Activated naive CD8-positive, alpha-beta T cell treated with anti-CD3 and anti-CD28 coated beads, Interleukin-2, amount 50 U/mL, for 16 hours (primary cell): ENCODE results near the gene ZBTB22.
A peak's percentile ranks its signal among the peaks of the same experiment; 100 is the strongest.

Experiments
- DNase-seq: peaks from one replicate; pipeline ENCODE4 v3.0.0-alpha.2; 2020; ENCODE audit warnings: low read depth, low spot score

Gene ZBTB22

DNA sequence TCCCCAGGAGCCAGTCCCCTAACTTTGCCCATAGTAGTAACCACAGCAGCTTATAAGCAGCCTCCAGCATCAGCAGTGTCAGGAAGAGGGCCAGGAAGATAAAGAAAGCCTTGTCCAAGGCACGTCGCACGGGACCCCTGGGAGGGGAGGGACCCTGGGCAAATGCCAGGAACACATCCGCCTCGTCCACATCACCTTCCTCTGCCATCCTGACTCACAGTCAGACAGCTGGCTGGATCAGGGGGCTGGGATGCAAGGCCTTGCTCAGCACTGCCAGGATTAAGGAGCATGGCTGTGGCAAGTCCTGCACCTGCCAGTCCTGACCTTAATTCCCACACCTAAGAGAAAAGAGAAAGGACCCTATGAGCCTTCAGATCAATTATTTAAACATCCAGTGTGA lies 11.5 kb upstream of the ZBTB22 start:
- no peak for DNase-seq

DNA sequence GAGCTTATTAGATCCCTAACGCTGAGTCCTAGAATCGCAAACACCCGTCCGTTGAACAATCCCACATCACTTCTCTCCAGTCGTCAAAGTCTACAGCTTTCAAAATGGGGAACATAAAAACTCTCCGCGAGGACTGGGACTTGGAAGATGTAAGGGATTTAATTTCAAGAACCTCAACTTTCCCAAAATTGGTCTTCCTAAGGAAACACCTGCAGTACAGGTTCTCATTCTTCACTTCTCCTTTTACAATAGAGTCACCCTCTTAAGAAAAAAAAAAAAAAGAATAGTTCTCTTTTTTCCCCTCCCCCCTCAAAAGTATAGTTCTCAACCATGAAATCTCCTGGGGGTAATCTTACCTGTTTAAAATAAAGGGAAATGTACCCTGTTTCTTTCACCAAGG lies 6.6 kb upstream of the ZBTB22 start:
- no peak for DNase-seq

DNA sequence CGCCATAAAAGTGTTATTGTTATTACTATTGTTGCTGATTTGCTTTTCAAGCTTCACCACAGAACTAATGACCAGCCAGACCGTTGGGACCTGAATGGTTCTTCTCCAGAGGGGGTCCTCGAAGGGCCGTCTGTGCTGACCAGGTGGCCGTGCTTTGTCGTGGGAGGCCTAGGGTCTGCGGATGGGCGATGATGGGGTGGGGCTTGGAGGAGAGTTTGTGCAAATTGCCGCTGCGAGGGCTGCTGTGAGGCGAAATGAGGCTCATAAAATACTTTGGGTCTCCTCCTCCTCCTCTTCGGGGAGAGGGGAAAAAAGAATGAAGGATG lies 6.0 kb upstream of the ZBTB22 start:
- DNase-seq, result no peak

DNA sequence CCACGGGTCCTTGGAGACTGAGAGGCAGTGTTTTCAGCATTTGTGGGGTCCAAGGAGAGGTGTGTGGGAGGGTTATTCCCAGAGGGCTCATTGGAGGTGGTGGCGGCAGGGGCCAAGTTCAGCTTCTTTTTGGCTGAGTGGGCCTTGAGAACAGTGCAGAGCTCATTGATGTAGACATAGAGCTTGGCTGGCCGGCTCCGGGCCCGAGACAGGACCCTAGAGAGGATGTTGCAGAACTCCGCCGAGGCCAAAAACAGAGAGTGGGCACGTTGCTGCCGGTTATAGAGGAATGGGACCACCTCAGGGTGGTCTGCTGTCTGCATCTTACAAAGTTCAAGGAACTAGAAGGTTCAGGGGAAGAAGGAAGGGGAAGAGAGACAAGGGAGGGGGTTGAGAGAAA lies 3.7 kb upstream of the ZBTB22 start:
- no peak for DNase-seq

DNA sequence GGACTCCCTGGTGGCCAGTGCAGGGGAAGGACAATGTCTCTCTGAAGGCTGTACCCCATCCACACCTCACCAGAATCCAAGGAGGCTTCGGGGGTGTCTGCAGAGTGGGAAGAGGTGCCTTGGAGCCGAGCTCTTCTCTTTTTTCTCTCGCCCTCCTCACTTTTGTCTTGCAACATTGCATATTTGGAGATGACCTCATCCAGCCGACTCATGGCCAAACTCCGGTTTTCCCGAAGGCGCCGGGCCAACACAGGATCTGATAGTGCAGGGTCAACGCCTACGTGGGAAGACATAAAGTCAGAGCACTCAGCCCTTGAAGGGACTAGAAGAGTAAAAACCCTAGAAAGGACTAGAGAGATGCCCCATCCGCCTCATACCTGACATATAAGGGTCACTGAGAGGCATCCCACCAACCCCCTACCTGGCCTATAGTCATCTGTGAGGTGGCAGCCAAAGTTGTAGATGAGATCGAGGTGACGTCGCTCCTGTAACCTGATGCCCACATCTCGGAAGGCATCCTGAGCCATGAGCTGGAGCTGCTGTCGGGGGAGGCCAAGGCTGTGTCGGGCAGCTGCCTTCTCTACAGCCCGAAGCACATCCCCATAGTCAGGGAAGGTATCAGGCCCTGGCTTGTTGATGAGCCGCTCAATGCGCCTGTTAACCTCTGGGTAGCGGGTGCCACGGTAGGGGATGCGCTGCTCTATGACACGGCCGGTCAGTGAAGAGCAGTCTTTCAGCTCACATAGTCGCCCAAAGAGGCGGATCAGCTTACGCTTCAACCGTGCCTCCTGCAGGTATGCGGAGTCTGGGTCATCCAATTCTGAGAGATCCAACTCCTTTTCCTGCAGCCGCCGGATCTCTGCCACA lies 3.0 kb upstream of the ZBTB22 start:
- DNase-seq, result no peak

DNA sequence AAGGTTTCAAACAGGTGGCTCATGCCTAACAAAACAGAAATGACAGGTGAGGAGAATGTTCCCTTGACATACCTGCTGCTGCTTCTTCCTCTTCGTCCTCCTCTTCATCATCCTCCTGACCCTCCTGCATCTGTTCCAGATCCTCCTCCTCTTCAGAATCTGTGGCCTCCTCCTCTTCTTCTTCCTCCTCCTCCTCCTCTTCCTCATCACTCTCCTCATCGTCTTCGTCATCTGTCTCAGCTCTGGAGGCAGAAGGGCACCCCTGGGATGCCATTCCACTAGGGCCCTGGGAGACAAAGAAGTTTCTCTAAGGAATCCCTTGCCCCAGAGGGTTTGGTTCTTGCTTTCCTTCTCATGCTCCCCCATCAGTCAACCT lies 2.4 kb upstream of the ZBTB22 start:
- DNase-seq, result no peak

DNA sequence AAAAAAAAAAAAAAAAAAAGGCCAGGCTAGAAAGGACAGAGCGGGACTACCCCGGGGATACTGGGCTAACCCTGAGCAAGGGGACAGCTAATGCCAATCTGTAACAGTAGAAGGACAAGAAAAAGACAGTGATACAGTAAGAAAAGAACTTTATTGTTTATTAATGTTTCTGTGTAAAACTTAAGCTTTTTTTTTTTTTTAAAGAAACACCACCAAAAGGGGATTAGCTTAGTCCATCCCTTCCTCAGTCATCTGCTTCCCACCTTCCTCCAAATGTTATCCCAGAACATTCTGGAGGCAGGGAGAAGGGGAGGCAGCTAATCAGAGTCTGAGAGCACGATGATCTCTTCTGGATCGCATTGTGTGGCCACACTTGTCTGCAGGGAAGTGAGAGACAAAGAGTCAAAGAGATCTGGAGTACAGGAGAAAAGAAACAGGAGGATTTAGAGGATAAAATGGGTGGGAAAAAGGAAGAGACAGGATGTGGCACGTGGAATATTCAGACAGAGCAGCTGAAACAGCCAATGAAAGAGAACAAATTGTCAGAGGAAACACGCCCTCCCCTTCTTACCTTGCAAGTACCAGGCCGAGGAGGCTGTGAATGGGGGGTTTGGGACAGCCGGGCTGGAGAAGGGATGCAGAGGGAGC lies 1.0 kb upstream of the ZBTB22 start:
- no peak for DNase-seq

DNA sequence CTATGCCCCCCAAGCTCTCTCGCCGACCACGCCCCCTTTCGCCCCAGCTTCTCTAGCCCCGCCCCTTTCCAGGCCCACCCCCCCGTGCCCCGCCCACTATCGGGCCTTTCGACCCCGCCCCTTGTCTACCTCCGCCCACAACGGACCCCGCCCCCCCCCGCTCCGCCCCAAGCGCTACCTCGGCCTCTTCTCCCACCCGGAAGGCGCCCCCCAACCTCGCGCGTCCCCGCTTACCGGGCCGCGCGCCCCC lies 200 bp downstream of the ZBTB22 start:
- DNase-seq, result no peak

DNA sequence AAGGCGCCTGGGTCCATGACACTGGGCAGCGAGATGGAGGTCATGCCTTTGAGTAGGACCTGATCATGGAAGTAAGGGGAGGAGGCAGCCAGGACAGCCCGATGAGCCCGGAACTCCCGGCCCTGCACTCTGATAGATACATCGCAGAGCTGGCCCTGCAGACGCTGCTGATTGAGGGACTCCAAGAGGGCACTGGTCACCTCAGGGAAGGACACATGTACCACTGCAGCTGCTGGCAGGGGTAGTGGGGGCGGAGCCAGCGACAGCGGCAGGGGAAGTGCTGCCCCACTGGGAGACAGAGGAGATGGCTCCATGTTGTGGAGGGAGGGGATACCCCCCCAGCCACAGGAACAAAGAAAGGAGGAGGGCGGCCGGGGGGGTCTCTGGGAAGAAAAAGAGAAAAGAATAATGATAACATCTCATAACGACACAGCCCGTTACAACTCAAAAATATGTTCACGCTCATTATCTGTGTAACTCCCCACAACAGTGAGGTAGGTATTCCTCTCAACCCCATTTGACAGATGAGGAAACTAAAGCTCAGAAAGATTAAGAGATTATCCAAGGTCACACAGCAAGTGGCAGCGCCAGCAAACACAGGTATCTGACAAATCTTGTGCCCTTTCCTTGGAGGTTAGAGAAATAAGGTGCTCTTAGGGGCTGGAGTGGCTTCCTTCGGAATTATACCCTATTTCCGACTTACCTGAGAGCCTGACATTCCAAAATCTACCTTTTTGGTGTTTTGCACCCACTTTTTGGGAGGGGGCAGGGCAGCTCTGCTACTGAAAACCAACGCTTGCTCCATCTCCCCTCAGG lies 733 bp downstream of the ZBTB22 start:
- no peak for DNase-seq

DNA sequence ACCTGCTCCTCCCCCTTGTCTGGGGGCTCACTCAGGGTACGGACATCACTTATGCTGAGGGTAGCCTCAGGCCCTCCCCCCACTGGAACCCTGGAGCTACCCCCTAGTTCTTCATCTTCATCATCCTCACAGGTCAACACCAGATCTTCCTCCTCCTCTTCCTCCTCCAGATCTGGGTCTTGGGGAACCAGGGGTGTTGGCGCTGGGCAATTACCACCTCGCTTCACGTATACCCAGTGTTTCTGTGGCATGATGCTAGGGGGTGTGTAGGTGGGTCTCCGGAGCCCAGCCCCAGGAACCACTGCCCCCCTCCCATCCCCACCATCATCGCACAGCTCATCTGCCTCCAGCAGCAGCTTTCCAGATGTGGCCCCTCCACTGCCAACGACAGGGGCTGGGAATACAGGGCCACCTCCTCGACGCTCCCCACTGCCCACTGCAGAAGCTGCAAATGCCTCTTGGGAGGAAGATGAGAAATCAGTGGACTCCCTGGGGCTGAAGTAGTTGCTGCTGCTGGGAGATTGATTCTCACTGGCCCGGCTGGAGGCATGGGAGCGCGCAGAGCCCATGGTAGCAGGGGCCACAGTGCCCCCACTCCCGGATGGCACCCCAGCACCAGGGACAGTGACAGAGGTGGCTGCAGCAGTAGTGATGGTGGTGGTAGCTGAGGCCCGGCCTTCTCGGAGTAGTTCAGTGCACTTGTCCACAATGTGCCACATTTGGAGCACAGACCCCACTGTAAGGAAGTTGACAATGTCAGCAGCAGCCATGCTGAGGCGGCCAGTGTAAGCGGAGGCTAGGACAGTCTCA lies 1.5 kb downstream of the ZBTB22 start:
- DNase-seq, result no peak

DNA sequence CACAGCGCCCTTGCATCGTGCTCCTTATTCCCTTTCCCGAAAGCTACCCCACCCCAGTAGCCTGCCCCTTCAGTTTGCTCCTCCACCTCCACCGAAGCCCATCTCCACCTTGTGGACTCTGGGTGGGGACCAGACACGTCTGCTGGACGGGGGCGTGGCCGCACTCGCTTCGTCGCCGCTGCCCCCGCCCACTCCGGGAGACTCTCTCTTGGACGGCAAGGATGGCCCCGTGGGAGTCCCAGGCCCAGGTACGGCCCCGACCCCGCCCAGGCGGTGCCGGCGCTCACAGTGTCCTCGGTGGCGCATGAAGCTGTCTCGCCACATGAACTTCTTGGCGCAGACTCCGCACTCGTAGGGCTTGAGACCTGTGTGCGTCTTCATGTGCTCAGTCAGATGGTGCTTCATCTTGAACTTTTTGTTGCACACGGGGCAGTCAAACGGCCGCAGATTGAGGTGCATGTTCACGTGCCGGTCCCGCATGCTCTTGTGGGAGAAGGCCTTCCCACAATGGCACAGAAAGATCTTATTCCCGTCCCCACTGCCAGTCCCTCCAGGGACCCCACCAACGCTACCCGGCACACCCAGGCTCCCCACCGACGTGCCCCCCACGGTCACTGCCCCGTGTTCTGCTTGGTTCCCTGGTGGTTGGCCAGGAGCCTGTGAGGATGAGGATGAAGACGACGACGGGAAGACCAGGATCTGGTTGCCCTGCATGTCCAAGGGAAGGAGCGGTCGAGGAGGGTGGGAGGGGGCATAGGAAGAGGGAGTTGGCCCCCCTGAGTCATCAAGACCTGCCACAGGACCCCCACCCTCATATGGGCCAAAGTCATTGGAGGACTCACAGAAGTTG lies 2.4 kb downstream of the ZBTB22 start:
- no peak for DNase-seq

DNA sequence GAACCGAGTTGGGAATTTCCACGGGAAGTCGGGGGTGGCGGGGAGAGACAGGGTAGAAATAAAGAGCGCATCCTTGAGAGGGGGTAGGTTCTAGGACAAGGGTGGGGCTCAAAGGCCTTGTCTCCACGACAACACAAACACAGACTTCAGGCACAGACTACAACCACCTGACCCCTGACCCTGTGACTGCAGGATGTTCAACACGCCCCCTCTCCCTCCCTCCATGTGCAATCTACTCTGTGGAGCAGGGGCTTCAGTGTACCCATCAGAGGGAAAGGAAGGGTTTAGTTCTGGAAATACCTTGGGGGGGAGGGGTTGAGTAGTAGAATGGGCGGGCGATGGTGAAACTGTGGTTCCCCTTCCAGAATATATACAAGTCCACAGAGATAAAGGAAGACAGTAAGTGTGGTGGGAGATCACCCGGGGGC lies 3.0 kb downstream of the ZBTB22 start:
- DNase-seq, result peak; percentile 14

DNA sequence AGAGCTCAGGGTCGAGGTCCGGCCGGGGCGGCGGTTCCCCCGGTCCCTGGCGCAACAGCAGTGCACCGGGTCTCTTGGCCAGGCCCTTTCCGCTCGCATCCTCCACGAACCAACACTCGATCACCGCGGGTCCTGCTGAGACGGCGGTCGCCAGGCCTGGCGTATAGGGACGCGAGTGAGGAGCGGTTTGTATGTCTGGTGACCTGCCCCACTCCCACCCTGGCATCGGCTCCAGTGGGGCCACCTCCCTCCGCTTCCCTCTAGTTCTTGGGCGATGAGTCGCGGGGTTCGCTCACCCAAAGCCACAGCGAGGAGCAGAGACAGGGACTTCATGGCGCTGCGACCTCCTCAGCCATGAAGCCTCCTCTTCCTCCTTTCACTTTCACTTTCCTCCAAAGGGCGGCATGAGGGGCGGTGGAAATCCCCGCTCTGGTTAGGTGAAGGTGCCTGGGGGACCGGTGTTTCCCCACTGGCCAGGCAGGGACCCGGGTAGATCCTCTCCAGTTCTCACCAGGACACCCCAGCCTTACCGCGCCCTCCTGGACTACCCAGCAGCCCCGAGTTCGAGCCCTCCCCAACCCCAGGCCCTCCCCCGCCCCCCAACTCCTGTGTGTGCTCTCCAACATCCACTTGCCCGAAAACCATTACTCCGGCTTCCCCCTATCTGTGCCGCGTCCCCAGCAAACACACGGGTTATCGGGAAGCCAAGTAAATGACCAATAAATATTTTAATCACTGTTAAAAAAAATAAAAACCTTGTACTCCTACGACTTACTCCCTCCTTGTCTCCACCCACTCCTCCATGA lies 3.6 kb downstream of the ZBTB22 start, which contains the start of gene TAPBP:
Gene TAPBP, minus strand, starts transcription at position 370 of the 806 bp plus-strand sequence. Its CDS starts 37 bp downstream, at position 333.
- peak; percentile 72 for DNase-seq

DNA sequence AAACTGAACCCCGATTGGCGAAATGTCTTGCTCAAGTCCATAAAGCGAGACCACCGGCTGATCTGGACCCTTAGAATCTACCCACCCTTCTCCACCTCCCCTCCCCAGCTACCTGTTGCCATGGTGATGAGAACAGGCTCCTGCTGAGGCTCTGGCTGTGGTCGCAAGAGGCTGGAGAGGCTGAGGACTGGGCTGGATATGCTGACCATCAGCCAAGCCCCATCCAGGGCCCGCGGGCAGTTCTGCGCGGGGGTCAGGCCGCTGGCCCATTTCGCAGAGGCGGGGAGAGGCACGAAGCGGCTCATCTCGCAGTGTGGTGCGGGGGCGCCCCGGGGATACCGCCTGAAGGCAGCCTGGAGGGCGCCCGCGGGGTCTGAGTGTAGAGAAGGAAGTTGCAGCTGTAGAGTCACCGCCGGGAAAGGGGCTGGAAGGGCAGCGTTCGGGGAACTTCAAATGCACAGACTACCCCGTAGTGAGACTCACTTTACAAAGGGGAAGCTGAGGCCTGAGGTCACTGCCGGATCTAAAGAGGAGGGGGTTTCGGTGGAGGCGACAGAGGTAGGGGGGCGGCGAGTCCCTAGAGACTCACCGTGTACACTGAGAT lies 4.3 kb downstream of the ZBTB22 start:
- no peak for DNase-seq

DNA sequence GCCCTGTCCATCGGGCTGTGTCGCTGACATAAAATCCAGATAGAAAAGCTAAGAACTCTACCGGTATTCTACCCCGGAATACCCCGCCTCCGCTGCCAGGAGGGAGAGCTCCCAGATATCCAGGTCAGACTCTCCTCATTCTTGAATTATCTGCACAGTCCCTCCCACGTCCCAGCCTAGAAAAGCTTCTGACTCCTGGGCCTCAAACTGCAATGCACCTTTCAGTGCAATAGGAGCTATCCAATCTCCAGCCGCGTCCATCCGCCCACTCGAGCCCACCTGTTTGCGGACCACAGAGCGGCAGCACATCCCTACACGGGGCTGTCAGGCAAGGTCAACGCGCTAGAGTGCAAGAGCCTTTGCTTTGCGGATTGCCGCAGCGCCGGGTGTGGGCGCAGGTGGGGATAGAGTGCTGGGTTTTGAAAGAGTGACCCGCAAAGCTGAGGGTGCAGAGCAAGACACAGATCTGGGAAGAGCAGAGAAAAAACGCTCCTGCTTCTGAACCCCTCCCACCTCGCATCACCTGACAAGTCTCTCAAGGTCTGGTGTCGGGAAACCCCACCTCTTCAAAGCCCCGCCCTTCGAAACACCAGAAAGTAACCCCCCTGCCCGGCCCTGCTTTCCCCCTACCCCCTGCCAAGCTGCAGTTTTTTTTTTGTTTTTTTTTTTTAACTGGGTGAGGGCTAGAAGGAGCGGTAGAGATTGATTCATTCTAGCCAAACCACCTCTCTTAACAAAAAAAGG lies 5.0 kb downstream of the ZBTB22 start:
- peak; percentile 71 for DNase-seq

DNA sequence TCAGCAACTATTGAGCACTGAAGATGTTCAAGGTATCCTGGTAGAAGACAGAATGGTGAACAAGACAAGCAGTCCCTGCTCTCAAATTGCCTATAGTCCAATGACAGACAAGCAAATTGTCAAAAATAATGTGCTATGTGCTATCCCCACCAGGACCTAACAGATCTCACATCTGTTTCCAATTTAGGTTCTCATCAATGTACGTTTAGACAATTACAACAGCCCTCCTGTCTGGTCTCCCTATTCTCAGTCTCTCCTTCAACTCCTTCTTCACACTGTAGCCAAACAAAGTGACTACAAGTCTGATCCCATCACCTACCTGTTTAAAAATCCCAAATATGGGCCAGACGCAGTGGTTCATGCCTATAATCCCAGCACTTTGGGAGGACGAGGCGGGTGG lies 11.2 kb downstream of the ZBTB22 start:
- DNase-seq, result no peak

DNA sequence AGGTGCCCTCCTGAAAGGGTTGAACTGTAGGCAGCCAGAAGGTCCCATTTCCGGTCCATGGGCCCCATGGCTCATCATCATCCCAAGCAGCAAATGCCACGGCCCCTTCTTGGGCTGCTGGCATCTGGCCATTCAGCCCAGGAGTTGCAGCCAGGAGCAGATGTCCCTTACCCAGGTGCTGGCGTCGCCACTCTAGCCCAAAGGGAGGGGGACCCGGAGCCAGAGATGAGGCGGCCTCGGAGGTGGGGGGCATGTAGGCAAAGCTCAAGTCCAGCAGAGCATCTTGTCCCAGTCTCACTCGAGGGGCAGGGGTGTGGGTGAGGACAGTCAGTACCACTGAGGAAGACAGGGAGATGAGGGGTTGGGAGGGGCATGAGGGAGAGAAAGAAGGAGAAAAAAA lies 12.5 kb downstream of the ZBTB22 start:
- DNase-seq, result no peak

DNA sequence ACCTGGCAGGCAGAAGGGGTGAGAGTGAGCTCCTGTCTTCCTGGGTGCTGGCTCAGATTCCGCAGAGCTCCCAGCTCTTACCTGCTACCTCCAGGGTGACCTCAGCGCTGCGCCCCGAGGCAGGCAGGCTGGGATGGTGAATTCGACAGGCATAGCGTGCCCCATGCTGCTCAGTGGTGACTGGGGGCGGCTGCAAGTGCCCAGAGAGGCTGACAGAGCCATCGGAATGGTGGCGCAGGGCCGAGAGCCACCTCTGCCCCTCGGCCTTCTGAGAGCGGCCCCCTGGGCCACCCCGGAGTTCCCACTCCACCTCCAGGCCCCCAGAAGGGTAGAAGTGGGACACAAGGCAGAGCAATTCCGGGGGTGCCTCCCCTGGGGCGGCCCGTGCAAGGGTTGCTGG lies 13.3 kb downstream of the ZBTB22 start:
- DNase-seq, result no peak

DNA sequence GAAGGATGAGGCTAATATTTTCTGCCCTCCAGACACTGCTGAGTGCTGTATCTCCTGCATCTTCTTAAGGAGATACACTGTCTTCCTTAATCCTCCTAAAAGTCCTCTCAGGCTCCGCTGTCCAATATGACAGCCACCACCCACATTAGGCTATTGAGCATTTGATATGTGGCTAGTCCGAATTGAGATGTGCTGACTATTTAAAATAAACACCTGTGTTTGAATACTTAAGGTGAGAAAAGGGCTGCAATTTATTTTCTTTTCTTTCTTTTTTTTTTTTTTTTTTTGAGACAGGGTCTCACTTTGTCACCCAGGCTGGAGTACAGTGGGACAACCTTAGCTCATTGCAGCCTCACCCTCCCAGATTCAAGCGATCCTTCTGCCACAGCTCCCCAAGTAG lies 15.7 kb downstream of the ZBTB22 start:
- DNase-seq, result no peak
